Measurements from ENCODE around the gene EDEM2.
"Not testable (repeated sequence)": the region's sequence is repeated elsewhere in the genome, so short reads cannot be mapped to it uniquely, and the experiment has no call there.

GRCh38 chr20:35147575-35148071 is 487 bp upstream of the EDEM2 start:
- TF ChIP-seq EZH2 (IDR thresholded peaks at IDR 0.05; ENCODE audit: borderline replicate concordance, insufficient read depth, low read depth, low read length, poor library complexity, severe bottlenecking); CTCF (IDR thresholded peaks at IDR 0.05): not testable (repeated sequence)
